HG03108 (cell line): ENCODE measurements around the gene THSD1.
"Not testable (repeated sequence)": the region's sequence is repeated elsewhere in the genome, so short reads cannot be mapped to it uniquely, and the experiment has no call there.

Experiments
- ATAC-seq: cut with Tn5 transposase; IDR thresholded peaks from one replicate; pipeline ENCODE4 v1.9.1; 2021; ENCODE audit warnings: moderate library complexity; ENCODE audit not compliant: unreplicated experiment

The THSD1 gene

GRCh38 chr13:52361225-52361624 is 44.7 kb downstream of the THSD1 start:
- ATAC-seq = no peak

- no peak for ATAC-seq
Measured at GRCh38 chr13:52359534-52359933, 46.4 kb downstream of the THSD1 start.

- no peak for ATAC-seq
Measured at GRCh38 chr13:52356327-52356726, 49.6 kb downstream of the THSD1 start.

GRCh38 chr13:52353193-52353592 is 52.8 kb downstream of the THSD1 start:
- no peak for ATAC-seq

GRCh38 chr13:52348983-52349780 is 56.8 kb downstream of the THSD1 start:
- no peak for ATAC-seq

GRCh38 chr13:52348071-52348470 is 57.9 kb downstream of the THSD1 start:
- no peak for ATAC-seq

- ATAC-seq = no peak
Measured at GRCh38 chr13:52345631-52346251, 60.2 kb downstream of the THSD1 start.

- ATAC-seq = no peak
Measured at GRCh38 chr13:52345048-52345447, 60.9 kb downstream of the THSD1 start.

GRCh38 chr13:52344108-52344507 is 61.9 kb downstream of the THSD1 start:
- ATAC-seq = no peak

GRCh38 chr13:52342203-52342602 is 63.8 kb downstream of the THSD1 start:
- not testable (repeated sequence) for ATAC-seq

- not testable (repeated sequence) for ATAC-seq
Measured at GRCh38 chr13:52337828-52338455, 68.0 kb downstream of the THSD1 start.

GRCh38 chr13:52334107-52334506 is 71.9 kb downstream of the THSD1 start:
- ATAC-seq = not testable (repeated sequence)

- not testable (repeated sequence) for ATAC-seq
Measured at GRCh38 chr13:52331844-52332243, 74.1 kb downstream of the THSD1 start.
